Renal pelvis (tissue), 4 donors: ENCODE measurements around the gene HGFAC. TPM values are rescaled to one million over a fixed set of nuclear protein-coding genes. Genes with fewer than 3 reads are reported as not detected.

ENCODE experiments used
- DNase-seq: peaks from one replicate; pipeline ENCODE4 v3.0.0-alpha.2; 2013
- polyA plus RNA-seq, 3 donors: library from polyadenylated mRNA; unstranded; fragments of 120-200 nt; gene quantifications; one replicate each; pipeline ENCODE4 v1.2.1, GENCODE V29; 2013; ENCODE audit not compliant: insufficient read length in 3 of 3

The HGFAC gene
- polyA plus RNA-seq, 3 donors, result 1.7 to 2.4 (median 2.1) TPM

DNA sequence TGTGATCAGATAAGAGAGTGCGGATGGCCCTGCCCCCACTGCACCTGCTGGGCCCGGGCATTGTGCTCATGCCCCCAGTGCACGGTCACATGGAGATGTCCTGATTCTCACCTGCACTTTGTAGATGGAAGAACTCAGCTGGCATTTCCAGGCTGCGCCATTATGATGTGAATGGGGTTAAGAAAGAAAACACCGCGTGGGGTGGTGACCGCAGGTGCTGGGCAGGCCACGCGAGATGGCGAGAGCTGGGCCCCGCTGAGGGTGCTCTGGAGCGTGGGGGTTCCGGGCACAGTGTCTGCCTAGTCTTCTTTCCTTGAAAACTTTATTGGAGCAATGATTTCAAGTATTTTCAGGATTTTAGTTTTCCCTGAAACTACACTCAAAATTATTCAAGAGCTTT is 17.8 kb upstream of the HGFAC start:
- no peak for DNase-seq

DNA sequence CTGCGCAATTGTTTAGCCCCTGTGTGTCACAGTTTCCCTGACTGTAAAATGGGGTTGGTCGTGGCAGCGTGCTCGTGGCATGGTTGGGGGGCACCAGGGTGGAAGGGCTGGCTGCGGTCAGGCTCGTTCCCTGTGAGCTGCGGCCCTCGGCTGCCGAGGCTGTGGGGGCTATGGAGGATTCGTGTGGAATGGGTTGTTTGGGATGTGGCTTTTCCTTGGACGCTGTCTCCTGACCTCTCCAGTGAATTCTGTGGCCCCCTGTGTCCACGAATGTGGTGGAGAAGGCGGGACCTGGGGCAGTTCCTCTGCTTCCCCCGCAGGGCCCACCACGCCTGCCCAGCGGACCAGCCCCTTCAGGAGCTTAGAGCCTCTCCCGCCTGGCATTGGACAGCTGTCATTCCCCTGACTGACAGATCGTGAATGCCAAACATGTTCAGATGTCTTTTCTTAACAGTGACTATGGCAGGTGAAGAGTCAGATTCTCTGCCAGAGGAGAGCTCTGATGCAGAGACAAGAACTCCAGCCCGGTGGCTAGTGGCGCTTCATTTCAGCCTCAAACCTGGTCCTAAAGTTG is 17.2 kb upstream of the HGFAC start:
- no peak for DNase-seq

DNA sequence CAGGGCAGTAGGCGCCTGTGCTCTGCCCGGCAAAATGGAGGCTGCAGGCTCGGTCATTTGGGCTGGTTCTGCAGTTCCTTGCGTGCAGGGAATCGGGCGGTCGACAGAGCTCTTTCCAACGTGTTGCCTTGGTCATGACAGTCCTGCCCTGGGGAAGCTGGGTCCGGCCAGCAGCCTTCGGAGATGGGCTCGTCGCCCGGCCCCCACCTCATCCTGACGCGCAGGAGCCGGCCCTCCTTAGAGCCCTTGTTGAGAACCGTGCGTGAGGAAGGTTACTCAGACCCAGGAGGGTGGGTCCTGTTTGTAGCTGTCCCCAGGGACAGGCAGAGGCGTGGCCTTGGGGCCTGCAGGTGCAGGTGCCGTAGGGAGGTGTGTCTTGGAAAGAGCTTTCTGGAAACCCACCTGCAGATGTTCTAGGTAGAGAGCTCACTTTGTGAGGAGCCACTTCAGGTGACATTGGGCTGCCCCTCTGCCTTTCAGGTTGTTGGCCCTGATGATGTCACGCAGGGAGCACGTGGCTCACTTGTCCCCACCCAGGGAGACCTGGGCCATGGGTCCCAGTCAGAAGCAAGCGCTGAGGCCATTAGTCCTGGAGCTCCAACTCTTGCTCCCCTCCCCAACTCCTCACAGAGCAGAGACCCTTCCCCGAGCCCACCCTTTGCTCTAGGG is 15.2 kb upstream of the HGFAC start:
- no peak for DNase-seq

DNA sequence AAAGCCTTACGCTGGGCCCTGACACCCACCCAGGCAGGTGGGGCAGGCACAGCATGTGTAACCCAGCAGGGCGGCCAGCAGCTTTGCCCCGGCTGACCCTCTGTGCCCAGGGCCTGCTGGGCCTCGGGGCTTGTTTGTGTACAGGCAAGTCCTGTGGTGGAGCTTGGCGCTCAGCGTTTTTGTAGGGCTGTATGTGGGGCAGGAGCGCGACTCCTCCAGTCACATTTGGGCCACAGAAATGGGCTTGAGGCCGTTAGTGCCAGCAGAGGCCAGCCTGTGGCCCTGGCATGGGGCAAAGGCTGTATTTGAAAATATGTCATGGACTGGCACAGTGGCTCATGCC is 14.7 kb upstream of the HGFAC start:
- no peak for DNase-seq

DNA sequence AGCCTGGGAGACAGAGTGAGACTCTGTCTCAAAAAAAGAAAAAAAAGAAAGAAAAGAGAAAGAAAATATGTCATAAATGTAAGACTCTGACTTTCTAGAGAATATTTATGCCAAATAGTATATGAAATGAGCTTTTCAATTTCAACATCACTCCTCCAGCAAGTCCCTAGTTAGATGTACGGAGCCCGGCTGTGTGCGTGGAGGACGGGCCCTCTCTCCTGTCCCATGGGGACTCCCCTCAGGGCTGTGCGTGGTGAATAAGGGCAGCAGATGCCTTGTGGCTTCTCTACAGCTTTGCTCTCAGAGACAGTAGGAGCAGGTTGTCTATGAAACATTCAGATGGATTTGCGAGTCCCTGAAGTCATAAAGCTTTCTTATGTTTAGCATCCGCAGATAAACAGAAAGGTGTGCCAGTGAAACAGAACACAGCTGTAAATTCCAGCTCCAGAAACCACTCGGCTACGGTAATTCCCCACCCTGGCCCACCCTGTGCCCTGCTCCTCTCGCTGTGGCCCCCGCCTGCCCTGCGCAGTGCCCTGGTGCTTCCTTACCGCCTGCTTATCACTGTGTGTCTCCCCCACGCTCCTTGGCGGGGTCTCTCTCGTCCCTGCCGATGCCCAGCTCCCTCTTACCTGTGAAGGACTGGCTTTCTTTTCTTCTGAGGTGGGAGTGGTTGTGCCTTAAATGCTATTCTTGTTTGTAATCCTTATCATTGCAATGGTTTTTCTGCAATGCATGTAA is 13.9 kb upstream of the HGFAC start:
- no peak for DNase-seq

DNA sequence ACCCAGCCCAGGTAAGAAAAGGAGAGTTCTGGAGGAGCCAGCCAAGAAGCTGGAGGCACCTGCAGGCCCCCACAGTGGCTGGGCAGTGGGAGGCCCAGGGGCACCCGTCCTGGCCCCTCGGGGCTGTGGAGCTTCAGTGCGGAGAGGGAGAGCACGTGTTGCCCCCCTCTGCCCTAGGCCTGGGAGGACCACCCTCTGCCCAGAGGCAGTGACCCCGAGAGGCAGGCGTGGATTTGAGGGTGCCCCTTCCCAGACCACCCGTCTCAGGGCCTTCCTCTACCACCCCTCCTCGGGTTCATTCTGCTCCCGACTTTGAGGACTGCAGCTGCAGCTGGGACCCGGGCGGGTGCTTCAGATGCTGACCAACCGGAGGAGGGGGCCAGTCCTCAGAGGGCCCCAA is 12.1 kb upstream of the HGFAC start:
- DNase-seq, result no peak

DNA sequence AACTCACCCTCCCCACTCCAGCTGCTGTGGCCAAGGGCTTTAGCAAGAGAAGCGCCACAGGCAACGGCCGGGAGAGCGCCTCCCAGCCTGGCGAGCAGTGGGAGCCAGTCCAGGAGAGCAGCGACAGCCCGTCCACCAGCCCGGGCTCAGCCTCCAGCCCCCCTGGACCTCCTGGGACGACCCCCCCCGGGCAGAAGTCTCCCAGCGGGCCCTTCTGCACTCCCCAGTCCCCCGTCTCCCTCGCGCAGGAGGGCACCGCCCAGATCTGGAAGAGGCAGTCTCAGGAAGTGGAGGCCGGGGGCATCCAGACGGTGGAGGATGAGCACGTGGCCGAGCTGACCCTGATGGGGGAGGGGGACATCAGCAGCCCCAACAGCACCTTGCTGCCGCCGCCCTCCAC is 11.2 kb upstream of the HGFAC start:
- no peak for DNase-seq

DNA sequence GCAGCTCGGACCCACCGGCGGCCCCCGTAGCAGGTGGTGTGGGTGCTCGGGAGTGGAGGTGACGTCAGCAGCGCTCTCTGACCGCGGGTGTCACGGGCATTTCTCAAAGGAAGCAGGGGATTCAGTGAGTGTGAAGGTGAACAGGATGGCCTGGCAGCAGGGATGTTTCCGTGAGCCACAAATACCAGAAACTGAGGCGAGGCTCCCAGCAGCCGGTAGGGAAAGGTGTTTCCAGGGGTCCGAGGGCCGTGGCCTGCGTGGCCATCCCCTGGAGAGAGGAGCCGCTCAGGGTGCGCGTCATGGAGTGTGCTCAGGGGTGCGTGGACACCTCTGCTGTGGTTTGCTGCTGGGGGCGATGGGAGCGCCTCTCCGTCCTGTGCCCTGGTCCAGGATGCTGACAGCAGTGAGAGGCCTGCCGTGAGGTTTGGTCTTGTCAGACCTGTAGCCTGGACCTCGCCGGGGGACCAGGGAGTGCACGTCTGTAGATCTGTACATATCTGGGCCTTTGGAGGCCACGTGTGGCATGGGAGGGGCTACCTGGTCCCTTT is 10.2 kb upstream of the HGFAC start:
- no peak for DNase-seq

DNA sequence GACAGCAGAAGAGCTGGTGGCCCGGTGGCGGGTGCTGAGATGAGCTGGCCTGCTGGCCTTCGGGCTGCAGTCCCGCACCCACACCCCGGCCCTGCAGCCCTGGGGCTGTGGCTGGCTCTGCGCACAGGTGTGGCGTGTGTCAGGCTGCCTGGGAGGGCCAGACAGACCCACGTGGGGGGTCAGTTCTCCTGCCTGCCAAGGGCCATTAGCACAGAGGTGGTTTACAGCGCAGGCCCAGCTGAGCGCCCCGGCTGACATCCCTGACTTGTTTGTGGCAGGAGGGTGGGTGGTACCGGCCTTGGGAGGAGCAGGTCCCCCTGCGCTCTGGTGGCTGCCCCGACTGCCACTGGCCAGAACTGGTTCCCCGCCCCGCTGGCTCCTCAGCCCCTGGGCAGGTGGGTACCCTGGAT is 9.4 kb upstream of the HGFAC start:
- DNase-seq, result no peak

DNA sequence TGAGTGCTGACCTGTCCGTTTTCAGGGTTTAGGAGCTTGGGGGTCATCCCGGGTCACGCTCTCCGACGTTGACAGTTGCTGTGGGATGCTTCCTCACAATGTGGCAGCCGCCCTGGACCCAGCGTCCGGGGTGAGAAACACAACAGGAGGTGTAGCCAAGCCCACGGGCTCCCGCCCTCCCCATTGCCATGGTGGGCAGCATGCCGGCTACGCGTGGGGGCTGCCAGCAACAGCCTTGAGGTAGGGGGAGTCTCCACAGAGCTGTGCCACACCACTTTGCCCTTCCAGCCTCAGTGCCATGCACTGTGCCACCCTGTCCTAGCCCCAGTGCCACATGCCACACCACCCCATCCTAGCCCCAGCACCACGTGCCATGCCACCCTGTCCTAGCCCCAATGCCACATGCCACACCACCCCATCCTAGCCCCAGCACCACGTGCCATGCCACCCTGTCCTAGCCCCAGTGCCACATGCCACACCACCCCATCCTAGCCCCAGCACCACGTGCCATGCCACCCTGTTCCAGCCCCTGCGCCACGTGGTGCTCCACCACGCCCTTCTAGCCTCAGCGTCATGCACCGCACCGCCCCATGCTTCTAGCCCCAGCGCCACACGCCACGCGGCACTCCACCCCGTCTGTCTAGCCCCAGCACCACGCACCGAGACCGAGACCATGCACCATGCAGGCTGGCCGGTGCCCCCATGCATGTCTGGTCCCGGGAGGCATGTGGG is 8.5 kb upstream of the HGFAC start:
- no peak for DNase-seq

DNA sequence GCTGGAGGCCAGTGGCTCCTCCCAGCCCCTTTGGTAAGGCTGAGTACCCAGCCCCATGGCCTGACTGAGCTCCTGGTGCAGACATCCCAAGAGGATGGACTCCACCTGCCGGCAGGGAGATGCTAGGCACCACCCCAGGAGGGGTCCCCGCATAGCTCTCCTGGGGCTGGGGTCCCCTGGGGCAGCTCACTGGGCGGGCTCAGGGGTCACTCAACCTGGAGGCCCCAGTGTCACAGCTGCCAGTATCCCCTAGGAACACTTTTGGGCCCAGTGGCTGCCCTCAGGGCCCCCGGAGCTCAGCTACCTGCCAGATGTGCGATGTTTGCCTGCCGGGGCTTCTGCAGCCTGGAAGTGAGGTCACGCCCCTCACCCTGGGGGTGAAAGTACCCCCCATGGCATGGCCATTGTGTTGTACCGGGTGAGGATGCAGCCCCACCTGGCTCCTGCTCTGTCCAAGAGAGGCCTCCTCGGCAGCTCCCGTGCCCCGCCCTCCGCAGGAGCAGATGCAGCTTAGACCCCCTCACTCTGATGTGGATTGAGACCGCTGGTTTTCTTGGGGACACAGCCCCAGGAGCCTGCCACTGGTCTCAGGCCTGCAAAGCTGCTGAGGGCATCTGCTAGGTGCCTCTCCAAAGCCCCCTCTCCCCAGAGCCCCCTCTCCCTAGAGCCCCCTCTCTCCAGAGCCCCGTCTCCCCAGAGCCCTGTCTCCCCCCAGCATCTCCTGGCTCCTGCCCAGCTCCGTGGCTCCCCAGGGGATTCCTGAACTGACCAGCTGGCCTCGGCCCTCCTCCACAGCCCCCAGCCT is 6.7 kb upstream of the HGFAC start:
- no peak for DNase-seq

DNA sequence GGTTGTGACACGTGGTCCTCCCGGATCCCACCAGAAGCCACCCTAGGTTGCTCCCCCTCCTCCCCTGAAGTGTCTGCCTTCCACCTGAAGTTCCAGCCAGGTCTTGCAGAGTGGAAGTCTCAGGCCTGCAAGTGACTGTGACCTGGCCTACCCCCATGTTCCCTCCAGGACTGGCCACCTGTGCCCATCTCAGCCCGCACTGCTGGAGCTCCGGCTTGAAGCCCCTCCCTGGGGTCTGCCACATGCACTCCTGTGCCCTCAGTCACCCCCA is 6.1 kb upstream of the HGFAC start:
- no peak for DNase-seq

DNA sequence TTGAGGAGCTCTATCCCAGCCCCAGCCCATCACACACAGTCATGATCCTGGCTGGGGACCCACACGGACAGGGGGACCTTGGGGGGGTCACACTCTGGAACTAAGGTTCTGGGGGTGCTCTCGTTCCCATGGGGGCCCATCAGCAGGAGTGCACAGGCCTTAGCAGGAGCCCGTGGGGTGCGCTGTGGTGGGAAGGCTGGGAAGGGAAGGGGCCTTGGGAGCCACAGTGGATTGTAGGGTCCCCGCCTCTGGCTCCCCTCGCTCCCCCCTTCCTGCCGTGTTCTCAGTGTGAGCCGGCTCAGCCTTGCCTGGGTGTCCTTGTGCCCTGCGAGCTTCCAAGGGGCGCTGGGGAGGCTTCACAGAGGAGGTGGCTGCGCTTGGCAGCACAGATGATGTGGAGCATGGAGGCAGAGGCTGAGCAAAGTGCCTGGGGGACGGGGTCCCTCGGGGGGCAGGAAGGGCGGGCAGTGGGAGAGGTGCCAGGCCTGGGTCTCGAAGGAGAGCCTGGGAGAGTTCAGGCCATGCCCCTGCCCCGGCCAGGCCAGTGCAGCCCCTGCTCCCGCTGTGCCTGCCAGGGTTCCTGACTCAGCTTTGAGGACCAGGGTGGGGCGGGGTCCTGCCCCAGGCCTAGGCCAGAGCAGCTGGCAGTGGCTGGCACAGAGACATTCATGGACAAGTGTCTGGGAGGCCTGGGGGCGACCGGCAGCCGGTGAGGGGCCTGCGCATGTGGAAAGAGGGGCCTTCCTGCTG is 5.5 kb upstream of the HGFAC start:
- DNase-seq, result no peak

DNA sequence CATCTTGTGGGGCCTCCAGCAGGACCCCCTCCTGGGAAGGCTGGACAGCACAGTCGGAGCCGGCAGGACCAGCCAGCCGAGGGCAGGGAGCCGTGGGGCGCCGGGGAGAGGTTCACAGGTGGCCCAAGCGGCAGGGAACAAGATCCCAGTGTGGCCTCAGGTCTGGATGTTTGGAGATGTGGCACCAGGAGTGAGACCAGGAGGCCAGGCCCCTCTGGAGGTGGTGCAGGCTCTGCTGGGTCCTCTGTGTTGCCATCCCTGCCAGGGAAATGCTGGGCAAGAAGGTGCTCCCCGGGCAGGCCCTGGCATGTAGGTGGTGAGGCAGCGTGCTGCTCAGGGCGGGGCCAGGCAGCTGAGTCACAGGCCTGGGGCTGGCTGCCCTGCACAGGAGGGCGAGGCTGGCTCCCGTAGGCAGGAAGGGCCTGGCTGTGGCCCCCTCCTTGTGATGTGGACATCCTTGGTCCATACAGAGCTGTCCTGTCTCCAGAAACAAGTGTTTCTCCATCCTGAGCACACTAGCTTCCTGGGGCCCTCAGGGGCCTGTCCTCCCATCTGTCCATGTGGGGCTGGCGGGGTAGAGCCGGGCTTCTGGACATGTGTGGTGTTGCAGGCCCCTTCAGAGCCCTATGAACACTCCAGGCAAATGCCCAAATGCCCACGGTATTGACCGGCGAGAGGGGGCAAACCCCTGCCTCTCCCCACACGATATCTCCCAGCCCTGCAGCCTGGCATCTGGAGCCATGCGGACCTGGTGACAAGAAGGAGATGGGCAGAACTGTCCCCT is 4.8 kb upstream of the HGFAC start:
- DNase-seq, result no peak

DNA sequence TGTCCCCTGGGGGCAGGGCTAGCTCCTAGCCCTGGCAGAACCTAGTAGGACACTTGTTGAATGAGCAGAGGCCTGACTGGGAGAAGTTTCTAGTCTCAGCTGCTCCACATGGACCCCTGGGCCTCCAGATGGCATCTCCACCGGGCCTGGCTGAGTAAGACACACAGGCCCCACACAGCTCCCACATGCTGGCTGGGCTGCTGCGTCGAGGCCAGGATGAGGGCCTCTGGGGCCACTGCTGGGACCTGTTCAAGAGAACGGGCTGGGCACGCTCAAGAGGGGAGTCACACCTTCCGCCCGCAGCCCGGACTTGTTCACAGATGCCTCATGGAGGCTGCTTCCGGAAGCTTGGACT is 4.2 kb upstream of the HGFAC start:
- DNase-seq, result no peak

DNA sequence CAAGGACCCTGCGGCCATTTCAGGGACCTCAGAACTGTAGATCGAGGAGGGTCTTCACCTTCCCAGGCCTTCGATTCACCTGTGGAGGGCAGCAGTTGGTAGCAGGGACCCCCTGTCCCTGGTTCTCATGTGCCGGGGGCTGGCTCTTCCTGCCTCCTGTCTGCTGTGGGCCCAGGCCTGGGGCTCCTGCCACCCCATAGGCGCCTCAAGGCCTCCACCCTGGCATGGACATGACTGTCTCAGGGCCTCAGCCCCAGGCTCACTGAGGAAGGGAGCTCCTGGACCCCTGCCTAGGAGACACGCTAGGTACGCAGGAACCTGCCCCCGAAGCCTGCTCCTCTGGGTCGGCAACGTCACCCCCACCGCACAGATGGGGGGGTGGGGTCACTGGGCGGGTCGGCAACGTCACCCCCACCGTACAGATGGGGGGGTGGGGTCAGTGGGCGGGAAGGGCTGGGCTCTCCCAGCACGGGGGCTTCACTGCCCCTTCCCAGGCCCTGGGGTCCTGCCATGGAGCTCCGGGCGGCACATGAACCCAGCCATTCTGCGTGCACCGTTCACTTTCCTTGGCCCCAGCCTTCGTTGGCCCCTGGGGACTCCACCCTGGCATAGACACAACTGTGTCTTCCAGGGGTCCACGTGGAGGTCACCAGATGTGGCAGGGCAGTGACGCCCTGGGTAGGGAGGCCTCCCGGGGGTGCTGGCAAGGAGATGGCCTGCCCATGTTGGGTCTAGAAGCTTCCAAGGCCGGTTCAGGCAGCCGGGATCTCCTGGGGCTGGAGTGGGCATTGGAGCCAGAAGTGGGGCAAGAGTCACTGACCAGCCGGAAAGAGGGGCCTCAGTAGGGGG is 3.5 kb upstream of the HGFAC start:
- no peak for DNase-seq

DNA sequence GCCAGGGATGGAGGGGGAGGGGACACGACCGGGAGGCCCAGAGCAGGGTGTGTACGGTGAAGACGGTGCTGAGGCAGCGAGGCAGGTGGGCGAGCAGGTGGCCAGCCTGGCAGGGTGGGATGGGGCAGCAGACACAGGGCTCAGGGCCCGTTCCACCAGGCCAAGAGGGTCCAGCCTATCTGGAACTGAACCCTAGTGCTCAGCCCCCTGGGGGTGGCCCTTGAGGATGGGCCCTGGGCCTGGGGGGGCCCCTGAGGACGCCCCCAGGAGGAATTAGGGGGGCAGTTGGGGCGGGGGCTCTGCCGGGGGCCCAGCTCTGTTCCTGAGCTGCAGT is 3.0 kb upstream of the HGFAC start:
- DNase-seq, result no peak

DNA sequence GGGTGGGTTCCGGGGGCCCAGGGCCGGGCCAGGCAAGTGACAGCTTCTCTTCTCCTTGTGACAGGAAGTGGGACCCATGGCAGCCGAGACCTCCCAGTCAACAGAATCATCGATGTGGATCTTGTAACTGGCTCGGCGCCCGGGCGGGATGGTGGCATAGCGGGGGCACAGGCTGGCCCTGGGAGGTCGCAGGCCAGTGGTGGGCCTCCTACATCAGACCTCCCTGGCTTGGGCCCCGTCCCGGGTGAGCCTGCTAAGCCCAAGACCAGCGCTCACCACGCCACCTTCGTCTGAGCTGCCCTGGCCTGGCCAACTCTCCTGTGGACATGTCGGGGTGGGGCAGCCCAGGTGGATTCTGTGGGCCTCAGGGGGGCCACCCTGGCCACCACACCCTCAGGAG is 2.4 kb upstream of the HGFAC start:
- no peak for DNase-seq

DNA sequence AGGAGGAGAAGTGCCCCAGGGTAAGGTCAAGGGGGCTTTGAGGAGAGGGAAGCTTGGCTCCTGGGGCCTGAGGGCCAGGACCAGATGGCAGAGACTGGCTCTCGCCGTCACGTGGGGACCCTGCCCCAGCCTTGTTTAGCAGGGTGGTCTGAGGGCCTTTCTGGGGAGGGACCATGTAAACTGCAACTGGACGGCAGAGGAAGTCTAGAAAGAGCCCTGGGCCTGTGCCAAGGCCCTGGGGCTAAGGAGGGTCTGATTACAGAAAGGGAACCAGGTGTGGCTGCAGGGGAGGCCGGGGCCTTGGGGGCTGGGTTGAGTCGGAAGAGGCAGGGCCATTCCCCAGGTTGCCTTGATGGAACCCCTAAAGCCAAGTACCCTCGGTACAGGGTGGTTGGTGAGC is 1.8 kb upstream of the HGFAC start:
- no peak for DNase-seq

DNA sequence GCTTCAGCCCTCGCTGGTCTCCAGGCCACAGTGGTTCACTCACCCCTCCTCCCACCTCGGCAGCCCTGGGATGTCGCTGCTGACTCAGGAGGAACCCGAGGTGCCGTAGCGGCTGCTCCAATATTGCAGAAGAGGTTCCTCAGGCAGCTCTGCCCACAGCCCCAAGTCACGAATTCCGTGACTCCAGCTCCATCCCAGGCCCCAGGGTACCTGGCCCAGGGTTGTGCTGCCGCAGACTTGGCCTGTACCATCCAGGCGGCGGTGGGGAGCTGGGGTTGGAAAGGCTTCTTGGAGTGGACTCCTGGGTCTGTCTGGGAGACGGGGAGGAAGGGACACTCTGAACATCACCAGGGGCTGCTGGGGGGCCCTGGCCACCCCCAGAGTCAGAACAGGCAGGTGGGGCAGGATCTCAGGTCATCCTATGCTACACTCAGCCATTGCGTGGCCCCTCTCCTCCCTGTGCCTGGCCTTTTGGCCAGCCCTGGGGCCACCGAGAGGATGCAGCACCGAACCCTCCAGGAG is 728 bp upstream of the HGFAC start:
- no peak for DNase-seq
